ENCODE measurements around the gene POLDIP3.

POLDIP3 gene

GRCh38 chr22:42591987-42592386 is 22.7 kb downstream of the POLDIP3 start:
- no peak for DNase-seq (ENCODE audit: low read depth)
- H3K4me3 ChIP-seq (ENCODE audit: control insufficient read depth, low read depth, low read length) = no peak overlapping the region

DNA sequence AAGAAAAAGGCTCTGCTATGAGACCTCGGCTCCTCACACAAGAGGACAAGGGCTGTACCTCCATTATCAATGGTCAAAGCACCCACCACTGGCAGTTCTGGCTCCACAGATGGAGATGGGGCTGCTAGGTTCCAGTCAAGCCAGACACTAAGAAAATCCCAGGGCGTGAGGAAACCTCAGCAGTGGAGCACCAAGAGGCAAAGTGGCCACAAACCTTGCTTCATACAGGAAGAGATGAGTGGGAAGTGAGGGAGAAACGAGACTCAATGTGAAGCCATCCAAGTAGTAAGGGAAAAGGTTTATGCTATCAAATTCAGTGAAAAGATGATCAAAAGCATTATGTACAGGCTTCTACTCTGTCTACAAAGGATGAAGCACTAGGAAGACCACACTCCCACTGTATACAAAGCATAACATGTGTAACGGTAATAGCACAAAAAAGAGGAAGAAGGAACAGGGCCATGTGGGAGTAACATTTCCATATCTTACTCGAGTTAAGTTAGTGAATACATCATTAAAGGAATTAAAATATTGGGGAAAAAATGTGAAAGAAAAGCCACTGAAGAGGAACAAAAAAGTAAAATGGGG is 27.0 kb downstream of the POLDIP3 start:
- H3K4me3 ChIP-seq (ENCODE audit: control insufficient read depth, low read depth, low read length) = no peak overlapping the region
- TF ChIP-seq CTCF (IDR thresholded peaks at IDR 0.05; ENCODE audit: control insufficient read depth, insufficient read depth, low read depth, low read length, missing control alignments) = no peak
- DNase-seq (ENCODE audit: low read depth) = no peak

More at GRCh38 chr22:42591987-42592386, 22.7 kb downstream of the POLDIP3 start:
- TF ChIP-seq CTCF (IDR thresholded peaks at IDR 0.05; ENCODE audit: control insufficient read depth, insufficient read depth, low read depth, low read length, missing control alignments) = no peak

- no peak overlapping the region for H3K4me3 ChIP-seq (ENCODE audit: control insufficient read depth, low read depth, low read length)
- no peak for DNase-seq (ENCODE audit: low read depth)
- TF ChIP-seq CTCF (IDR thresholded peaks at IDR 0.05; ENCODE audit: control insufficient read depth, insufficient read depth, low read depth, low read length, missing control alignments) = no peak
Measured at GRCh38 chr22:42586381-42586780, 28.3 kb downstream of the POLDIP3 start.

GRCh38 chr22:42585096-42585495 is 29.6 kb downstream of the POLDIP3 start:
- no peak for TF ChIP-seq CTCF (IDR thresholded peaks at IDR 0.05; ENCODE audit: control insufficient read depth, insufficient read depth, low read depth, low read length, missing control alignments)
- DNase-seq (ENCODE audit: low read depth) = no peak

GRCh38 chr22:42584364-42584940 is 30.2 kb downstream of the POLDIP3 start:
- no peak overlapping the region for H3K4me3 ChIP-seq (ENCODE audit: control insufficient read depth, low read depth, low read length)
- TF ChIP-seq CTCF (IDR thresholded peaks at IDR 0.05; ENCODE audit: control insufficient read depth, insufficient read depth, low read depth, low read length, missing control alignments) = no peak
- DNase-seq (ENCODE audit: low read depth) = no peak

More at GRCh38 chr22:42585096-42585495, 29.6 kb downstream of the POLDIP3 start:
- H3K4me3 ChIP-seq (ENCODE audit: control insufficient read depth, low read depth, low read length) = no peak overlapping the region

DNA sequence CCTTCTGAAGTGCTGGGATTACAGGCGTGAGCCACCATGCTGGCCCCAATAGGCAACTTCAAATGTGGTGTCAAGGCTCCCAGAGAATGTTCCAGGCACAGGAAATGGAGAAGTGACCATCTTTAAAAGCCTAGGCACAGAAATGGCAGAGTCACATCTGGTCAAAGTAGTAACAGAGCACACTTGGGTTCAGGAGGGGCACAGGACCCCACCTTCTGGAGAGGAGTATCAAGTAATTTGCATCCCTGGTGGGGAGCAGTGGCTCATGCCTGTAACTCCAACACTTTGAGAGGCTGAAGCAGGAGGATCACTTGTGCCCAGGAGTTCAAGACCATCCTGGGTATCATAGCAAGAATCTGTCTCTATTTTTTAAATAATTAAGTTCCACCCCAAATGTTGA is 31.7 kb downstream of the POLDIP3 start:
- no peak for DNase-seq (ENCODE audit: low read depth)
- TF ChIP-seq CTCF (IDR thresholded peaks at IDR 0.05; ENCODE audit: control insufficient read depth, insufficient read depth, low read depth, low read length, missing control alignments) = no peak
- H3K4me3 ChIP-seq (ENCODE audit: control insufficient read depth, low read depth, low read length) = no peak overlapping the region

Measured in AG09309 (cell line).